Brain microvascular endothelial cell (primary cell): ENCODE results near the gene DHX34.
"Not testable (repeated sequence)": the region's sequence is repeated elsewhere in the genome, so short reads cannot be mapped to it uniquely, and the experiment has no call there.

Source experiments
- DNase-seq: peaks from one replicate; pipeline ENCODE4 v3.0.0-alpha.2; 2020
- H3K27ac ChIP-seq: fragments of 250-450 bp; sonication (Bioruptor Pico); 2 replicates; pipeline ENCODE4 v1.5.1; 2020; ENCODE audit warnings: mild to moderate bottlenecking, moderate library complexity
- H3K27me3 ChIP-seq: fragments of 250-450 bp; sonication (Bioruptor Pico); replicated peaks from 2 replicates; pipeline ENCODE4 v1.5.1; 2020; ENCODE audit warnings: mild to moderate bottlenecking
- H3K36me3 ChIP-seq: fragments of 250-450 bp; sonication (Bioruptor Pico); replicated peaks from 2 replicates; pipeline ENCODE4 v1.5.1; 2020; ENCODE audit warnings: mild to moderate bottlenecking
- H3K4me3 ChIP-seq: 2 replicates; pipeline ENCODE4 v1.5.1; 2011; ENCODE audit warnings: low read depth, mild to moderate bottlenecking, control low read depth, low read length, moderate library complexity
- in situ Hi-C: cut with HindIII; loops from 2 replicates; pipeline ENCODE4 v1.10.0; 2017; ENCODE audit warnings: low sequenced_read_pairs, low pct_ligation_motif_present
- TF ChIP-seq, protein P1 (sequence below): IDR thresholded peaks from 2 replicates; pipeline ENCODE4 v1.5.1; 2011; ENCODE audit warnings: low read depth, mild to moderate bottlenecking, moderate library complexity, low read length, control low read depth, inconsistent platforms; ENCODE audit errors: missing control alignments

The DHX34 gene

DNA sequence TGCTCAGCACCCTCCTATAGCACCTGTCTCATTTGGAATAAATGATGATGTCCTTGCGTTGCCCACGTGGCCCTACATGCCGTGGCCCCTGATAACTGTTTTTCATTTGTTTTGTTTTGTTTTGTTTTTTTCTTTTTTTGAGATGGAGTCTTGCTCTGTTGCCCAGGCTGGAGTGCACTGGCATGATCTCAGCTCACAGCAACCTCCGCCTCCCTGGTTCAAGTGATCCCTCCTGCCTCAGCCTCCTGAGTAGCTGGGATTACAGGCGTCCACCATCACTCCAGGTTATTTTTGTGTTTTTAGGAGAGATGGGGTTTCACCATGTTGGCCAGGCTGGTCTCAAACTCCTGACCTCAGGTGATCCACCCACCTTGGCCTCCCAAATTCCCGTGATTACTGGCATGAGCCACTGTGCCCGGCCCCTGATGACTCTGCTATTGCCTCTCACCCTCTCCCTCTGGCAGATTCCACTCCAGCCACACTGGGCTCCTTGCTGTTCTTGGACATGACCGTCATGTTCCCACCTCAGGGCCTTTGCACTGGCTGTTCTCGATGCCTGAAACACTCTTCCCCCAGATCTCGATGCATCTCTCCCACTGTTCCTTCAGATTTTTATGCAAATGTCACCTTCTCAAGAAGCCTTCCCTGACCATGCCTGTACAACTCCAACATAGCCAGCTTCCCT, 9.8 kb upstream of the DHX34 start:
- Histone ChIP-seq H3K4me3 (no peak overlapping the region), H3K36me3 (no peaks in the 10 kb centered on the region), H3K27me3 (no peaks in the 10 kb centered on the region), H3K27ac (no peak overlapping the region)
- DNase-seq, result no peak
- TF ChIP-seq, protein P1, sequence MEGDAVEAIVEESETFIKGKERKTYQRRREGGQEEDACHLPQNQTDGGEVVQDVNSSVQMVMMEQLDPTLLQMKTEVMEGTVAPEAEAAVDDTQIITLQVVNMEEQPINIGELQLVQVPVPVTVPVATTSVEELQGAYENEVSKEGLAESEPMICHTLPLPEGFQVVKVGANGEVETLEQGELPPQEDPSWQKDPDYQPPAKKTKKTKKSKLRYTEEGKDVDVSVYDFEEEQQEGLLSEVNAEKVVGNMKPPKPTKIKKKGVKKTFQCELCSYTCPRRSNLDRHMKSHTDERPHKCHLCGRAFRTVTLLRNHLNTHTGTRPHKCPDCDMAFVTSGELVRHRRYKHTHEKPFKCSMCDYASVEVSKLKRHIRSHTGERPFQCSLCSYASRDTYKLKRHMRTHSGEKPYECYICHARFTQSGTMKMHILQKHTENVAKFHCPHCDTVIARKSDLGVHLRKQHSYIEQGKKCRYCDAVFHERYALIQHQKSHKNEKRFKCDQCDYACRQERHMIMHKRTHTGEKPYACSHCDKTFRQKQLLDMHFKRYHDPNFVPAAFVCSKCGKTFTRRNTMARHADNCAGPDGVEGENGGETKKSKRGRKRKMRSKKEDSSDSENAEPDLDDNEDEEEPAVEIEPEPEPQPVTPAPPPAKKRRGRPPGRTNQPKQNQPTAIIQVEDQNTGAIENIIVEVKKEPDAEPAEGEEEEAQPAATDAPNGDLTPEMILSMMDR, result no peak
- in situ Hi-C loops, result no loop called here

DNA sequence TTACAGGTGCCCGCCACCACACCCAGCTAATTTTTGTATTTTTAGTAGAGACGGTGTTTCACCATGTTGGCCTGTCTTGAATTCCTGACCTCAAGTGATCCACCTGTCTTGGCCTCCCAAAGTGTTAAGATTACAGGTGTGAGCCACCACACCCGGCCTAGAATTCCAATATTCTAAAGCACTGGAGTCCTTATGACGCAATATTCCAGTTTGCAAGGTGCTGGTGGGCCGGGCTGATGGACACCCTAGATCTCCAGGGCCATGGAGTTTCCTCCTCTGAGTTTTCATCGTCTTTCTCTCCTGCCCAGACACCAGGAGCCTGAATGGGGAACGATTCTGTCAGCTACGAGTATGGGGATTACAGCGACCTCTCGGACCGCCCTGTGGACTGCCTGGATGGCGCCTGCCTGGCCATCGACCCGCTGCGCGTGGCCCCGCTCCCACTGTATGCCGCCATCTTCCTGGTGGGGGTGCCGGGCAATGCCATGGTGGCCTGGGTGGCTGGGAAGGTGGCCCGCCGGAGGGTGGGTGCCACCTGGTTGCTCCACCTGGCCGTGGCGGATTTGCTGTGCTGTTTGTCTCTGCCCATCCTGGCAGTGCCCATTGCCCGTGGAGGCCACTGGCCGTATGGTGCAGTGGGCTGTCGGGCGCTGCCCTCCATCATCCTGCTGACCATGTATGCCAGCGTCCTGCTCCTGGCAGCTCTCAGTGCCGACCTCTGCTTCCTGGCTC, 8.5 kb upstream of the DHX34 start:
- no peak overlapping the region for H3K27ac ChIP-seq
- TF ChIP-seq, protein P1, result no peak
- no peak for DNase-seq
- in situ Hi-C loops, result no loop called here
- no peaks in the 10 kb centered on the region for H3K36me3 ChIP-seq
- no peak overlapping the region for H3K4me3 ChIP-seq
- no peaks in the 10 kb centered on the region for H3K27me3 ChIP-seq

- no peak overlapping the region for H3K4me3 ChIP-seq
- no peak overlapping the region for H3K27ac ChIP-seq
- no peaks in the 10 kb centered on the region for H3K36me3 ChIP-seq
Measured at GRCh38 chr19:47341734-47342133, 7.4 kb upstream of the DHX34 start.

GRCh38 chr19:47343194-47343802, 5.8 kb upstream of the DHX34 start:
- Histone ChIP-seq H3K27ac (no peak overlapping the region), H3K36me3 (no peaks in the 10 kb centered on the region), H3K4me3 (no peak overlapping the region), H3K27me3 (no peaks in the 10 kb centered on the region)
- in situ Hi-C loops, result no loop called here
- no peak for DNase-seq
- TF ChIP-seq, protein P1, result no peak

More at GRCh38 chr19:47341734-47342133, 7.4 kb upstream of the DHX34 start:
- no peaks in the 10 kb centered on the region for H3K27me3 ChIP-seq
- DNase-seq, result no peak
- TF ChIP-seq, protein P1, result no peak
- in situ Hi-C loops, result no loop called here

GRCh38 chr19:47344425-47344824, 4.7 kb upstream of the DHX34 start:
- Histone ChIP-seq H3K27me3 (no peaks in the 10 kb centered on the region), H3K27ac (no peak overlapping the region), H3K4me3 (no peak overlapping the region), H3K36me3 (no peaks in the 10 kb centered on the region)
- in situ Hi-C loops, result no loop called here
- DNase-seq, result no peak
- TF ChIP-seq, protein P1, result no peak

GRCh38 chr19:47346024-47346423, 3.1 kb upstream of the DHX34 start:
- in situ Hi-C loops, H3K36me3 ChIP-seq, DNase-seq, H3K27me3 ChIP-seq, H3K27ac ChIP-seq, H3K4me3 ChIP-seq: not testable (repeated sequence)
